Panc1 (cell line): ENCODE measurements around the gene CPT2. TPM values are rescaled to one million over a fixed set of nuclear protein-coding genes. Genes with fewer than 3 reads are reported as not detected.

ENCODE experiments used
- ATAC-seq: fragments of 200-7000 bp; cut with Tn5 transposase; 2 replicates; pipeline ENCODE4 v1.9.1; 2020; ENCODE audit warnings: mild to moderate bottlenecking, moderate library complexity
- BruUV-seq: library from RNA; stranded (reverse); fragments of 400-500 nt; replicated peaks from 2 replicates; lab custom pipeline; 2021; lab: Mats Ljungman, UMichigan
- CTCF ChIA-PET: fragments of 300-600 bp; sonication (Branson Sonifier 250); formaldehyde crosslinking; loops from one replicate; lab custom pipeline; 2022; ENCODE audit warnings: antibody characterized with exemption; lab: Charles Lee
- POLR2A ChIA-PET: fragments of 300-600 bp; sonication (Branson Sonifier 250); formaldehyde crosslinking; loops from one replicate; lab custom pipeline; 2022; ENCODE audit warnings: antibody characterized with exemption; lab: Charles Lee
- DNase-seq: peaks from one replicate; pipeline ENCODE4 v3.0.0-alpha.2; 2010; ENCODE audit warnings: low read depth, low spot score
- H3K27ac ChIP-seq: 2 replicates; pipeline ENCODE4 v1.5.1; 2011; ENCODE audit warnings: mild to moderate bottlenecking, low read length, inconsistent platforms
- H3K27me3 ChIP-seq: fragments of 200-500 bp; sonication (Bioruptor generic); 2 replicates; pipeline ENCODE4 v1.6.0; 2014; ENCODE audit warnings: low read length, inconsistent platforms; ENCODE audit not compliant: control insufficient read depth, insufficient read depth
- H3K36me3 ChIP-seq: fragments of 200-500 bp; sonication (Bioruptor generic); 2 replicates; pipeline ENCODE4 v1.5.1; 2014; ENCODE audit warnings: inconsistent platforms, mild to moderate bottlenecking, low read length, moderate library complexity; ENCODE audit not compliant: control insufficient read depth, insufficient read depth
- H3K4me1 ChIP-seq: 2 replicates; pipeline ENCODE4 v1.5.1; 2011; ENCODE audit warnings: inconsistent platforms, mild to moderate bottlenecking, low read length, moderate library complexity; ENCODE audit not compliant: control insufficient read depth, insufficient read depth
- H3K4me3 ChIP-seq, 2 experiments: 2 replicates each; pipeline ENCODE4 v1.5.1; 2011 to 2012; ENCODE audit warnings: low read depth in 2 of 2, low read length in 2 of 2, mild to moderate bottlenecking in 2 of 2, inconsistent platforms in 1 of 2, moderate library complexity in 1 of 2
- H3K9me3 ChIP-seq: fragments of 200-500 bp; sonication (Bioruptor generic); 2 replicates; pipeline ENCODE4 v1.5.1; 2014; ENCODE audit warnings: low read depth, mild to moderate bottlenecking, inconsistent platforms, low read length, moderate library complexity; ENCODE audit not compliant: control insufficient read depth, insufficient read depth
- CTCF ChIP-seq: fragments of 450-650 bp; IDR thresholded peaks from 2 replicates; pipeline ENCODE4 v1.5.1; 2017; ENCODE audit warnings: mild to moderate bottlenecking
- POLR2AphosphoS5 ChIP-seq: IDR thresholded peaks from 2 replicates; pipeline ENCODE4 v1.6.1; 2012; ENCODE audit warnings: mild to moderate bottlenecking, low read depth, low read length, moderate library complexity
- SIN3A ChIP-seq: IDR thresholded peaks from 2 replicates; pipeline ENCODE4 v1.6.1; 2012; ENCODE audit warnings: low read depth, mild to moderate bottlenecking, low read length, moderate library complexity, borderline replicate concordance; ENCODE audit not compliant: insufficient read depth
- TCF7L2 ChIP-seq: IDR thresholded peaks from 2 replicates; pipeline ENCODE4 v1.6.1; 2011; ENCODE audit warnings: mild to moderate bottlenecking, low read depth, low read length, inconsistent platforms
- in situ Hi-C: cut with HindIII; loops from 2 replicates; pipeline ENCODE4 v1.10.0; 2016; ENCODE audit warnings: low sequenced_read_pairs, low pct_unique_long_range_greater_than_20kb
- intact Hi-C: fragments of 100-400 bp; cut with micrococcal nuclease; formaldehyde crosslinking; loops from one replicate; pipeline ENCODE4 v1.10.0; 2022; ENCODE audit not compliant: unreplicated experiment
- total RNA-seq: library from RNA; stranded (reverse); gene quantifications from one replicate; pipeline ENCODE4 v1.2.1, GENCODE V29; 2021; ENCODE audit not compliant: unreplicated experiment
- TF ChIP-seq, protein P1 (sequence below), 2 experiments: IDR thresholded peaks; 2 replicates each; pipeline ENCODE4 v1.6.1; 2011 to 2012; ENCODE audit warnings: low read depth in 2 of 2, control low read depth in 1 of 2, low read length in 1 of 2, mild to moderate bottlenecking in 1 of 2, moderate library complexity in 1 of 2; ENCODE audit not compliant: insufficient read depth in 1 of 2

The CPT2 gene
- total RNA-seq, 1 experiment from 2014 or later, result 18.9 TPM

GRCh38 chr1:53154859-53155438 lies 41.7 kb upstream of the CPT2 start:
- no TSS peak for BruUV-seq
- H3K9me3 ChIP-seq, result no peaks in the 10 kb centered on the region
- H3K27ac ChIP-seq, result no peak overlapping the region
- DNase-seq, result no peak
- no peak overlapping the region for H3K4me3 ChIP-seq
- no peaks in the 10 kb centered on the region for H3K27me3 ChIP-seq
- in situ Hi-C loops (no loop called here), intact Hi-C loops (no loop called here)
- POLR2A ChIA-PET, result no interaction called here
- TF ChIP-seq CTCF (no peak), TCF7L2 (no peak), SIN3A (no peak), POLR2AphosphoS5 (no peak)
- TF ChIP-seq, protein P1, sequence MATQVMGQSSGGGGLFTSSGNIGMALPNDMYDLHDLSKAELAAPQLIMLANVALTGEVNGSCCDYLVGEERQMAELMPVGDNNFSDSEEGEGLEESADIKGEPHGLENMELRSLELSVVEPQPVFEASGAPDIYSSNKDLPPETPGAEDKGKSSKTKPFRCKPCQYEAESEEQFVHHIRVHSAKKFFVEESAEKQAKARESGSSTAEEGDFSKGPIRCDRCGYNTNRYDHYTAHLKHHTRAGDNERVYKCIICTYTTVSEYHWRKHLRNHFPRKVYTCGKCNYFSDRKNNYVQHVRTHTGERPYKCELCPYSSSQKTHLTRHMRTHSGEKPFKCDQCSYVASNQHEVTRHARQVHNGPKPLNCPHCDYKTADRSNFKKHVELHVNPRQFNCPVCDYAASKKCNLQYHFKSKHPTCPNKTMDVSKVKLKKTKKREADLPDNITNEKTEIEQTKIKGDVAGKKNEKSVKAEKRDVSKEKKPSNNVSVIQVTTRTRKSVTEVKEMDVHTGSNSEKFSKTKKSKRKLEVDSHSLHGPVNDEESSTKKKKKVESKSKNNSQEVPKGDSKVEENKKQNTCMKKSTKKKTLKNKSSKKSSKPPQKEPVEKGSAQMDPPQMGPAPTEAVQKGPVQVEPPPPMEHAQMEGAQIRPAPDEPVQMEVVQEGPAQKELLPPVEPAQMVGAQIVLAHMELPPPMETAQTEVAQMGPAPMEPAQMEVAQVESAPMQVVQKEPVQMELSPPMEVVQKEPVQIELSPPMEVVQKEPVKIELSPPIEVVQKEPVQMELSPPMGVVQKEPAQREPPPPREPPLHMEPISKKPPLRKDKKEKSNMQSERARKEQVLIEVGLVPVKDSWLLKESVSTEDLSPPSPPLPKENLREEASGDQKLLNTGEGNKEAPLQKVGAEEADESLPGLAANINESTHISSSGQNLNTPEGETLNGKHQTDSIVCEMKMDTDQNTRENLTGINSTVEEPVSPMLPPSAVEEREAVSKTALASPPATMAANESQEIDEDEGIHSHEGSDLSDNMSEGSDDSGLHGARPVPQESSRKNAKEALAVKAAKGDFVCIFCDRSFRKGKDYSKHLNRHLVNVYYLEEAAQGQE (IDR thresholded peaks at IDR 0.05; ENCODE audit: insufficient read depth in 1 of 2, low read depth in 2 of 2, low read length in 1 of 2), result no peak
- H3K36me3 ChIP-seq, result no peaks in the 10 kb centered on the region
- CTCF ChIA-PET, result interaction anchor here (0.6 kb wide), 1 partner anchor 17 kb away, joined by 4 read pairs; no protein-coding TSS in a partner anchor
- ATAC-seq, result no peak
- H3K4me1 ChIP-seq, result no peaks in the 10 kb centered on the region

DNA sequence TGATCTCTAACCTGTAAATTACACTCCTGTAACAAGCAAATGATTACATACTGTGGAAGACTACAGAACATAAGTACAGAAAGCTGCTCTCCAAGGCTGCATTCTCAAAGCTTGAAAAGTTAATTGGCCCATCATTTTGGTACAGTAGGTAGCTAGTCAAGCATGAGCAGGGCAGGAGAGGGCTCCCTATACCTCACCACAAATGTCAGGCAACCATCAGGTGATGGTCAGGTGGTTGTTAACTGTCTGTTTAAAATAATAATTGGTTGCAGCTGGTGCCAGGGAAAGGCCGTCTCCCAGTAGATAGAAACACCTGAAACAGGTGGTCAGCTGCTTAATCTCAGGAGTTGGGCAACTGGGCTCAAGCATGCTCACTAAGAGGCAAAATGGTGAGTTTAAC lies 41.1 kb upstream of the CPT2 start:
- ATAC-seq, result no peak
- H3K4me3 ChIP-seq, result no peak overlapping the region
- TF ChIP-seq, protein P1 (IDR thresholded peaks at IDR 0.05; ENCODE audit: insufficient read depth in 1 of 2, low read depth in 2 of 2, low read length in 1 of 2), result no peak
- TF ChIP-seq SIN3A, result no peak
- no peak for TF ChIP-seq POLR2AphosphoS5
- no peak for TF ChIP-seq CTCF
- TF ChIP-seq TCF7L2, result no peak
- H3K36me3 ChIP-seq, result no peaks in the 10 kb centered on the region
- no peaks in the 10 kb centered on the region for H3K27me3 ChIP-seq
- no TSS peak for BruUV-seq
- H3K9me3 ChIP-seq, result no peaks in the 10 kb centered on the region
- intact Hi-C loops, result no loop called here
- CTCF ChIA-PET, result no interaction called here
- no peak for DNase-seq
- no peaks in the 10 kb centered on the region for H3K4me1 ChIP-seq
- in situ Hi-C loops, result no loop called here
- no peak overlapping the region for H3K27ac ChIP-seq
- POLR2A ChIA-PET, result no interaction called here
